GM18870 (cell line): ENCODE results near the gene BCAS3.

Source experiments
- ATAC-seq: cut with Tn5 transposase; IDR thresholded peaks from one replicate; pipeline ENCODE4 v1.9.1; 2021; ENCODE audit warnings: moderate library complexity; ENCODE audit not compliant: unreplicated experiment

BCAS3 gene

DNA sequence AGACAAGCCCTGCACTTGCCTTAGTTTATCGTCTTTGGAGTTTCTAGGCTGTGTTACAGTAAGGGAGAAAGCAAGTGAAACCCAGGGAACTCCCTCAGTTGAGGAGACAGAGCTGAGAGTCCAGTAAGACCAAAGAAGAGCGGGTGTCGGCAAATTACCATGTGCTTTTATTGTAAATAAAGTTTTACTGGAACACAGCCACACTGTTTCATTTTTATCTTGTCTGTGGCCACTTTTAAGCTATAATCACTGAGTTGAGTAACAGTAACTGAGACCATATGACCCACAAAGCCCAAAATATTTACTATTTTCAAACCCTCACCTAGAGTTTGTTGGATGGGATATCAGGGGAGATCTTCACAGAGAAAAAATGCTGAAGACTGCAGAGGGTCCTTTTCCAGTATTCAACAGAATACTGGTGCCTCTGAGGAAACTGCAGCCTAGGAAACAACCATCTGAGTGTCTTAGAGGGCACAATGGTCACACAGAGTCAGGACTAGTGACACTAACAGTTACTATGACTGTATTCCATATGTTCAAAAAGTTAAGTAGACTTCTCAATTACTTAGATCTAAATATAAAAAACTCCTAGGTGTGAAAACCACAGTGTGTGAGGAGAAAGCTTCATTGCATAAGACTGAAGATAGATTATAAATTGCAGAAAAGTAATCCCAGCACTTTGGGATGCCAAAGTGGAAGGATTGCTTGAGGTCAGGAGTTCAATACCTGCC lies 370.9 kb downstream of the BCAS3 start:
- ATAC-seq: no peak

DNA sequence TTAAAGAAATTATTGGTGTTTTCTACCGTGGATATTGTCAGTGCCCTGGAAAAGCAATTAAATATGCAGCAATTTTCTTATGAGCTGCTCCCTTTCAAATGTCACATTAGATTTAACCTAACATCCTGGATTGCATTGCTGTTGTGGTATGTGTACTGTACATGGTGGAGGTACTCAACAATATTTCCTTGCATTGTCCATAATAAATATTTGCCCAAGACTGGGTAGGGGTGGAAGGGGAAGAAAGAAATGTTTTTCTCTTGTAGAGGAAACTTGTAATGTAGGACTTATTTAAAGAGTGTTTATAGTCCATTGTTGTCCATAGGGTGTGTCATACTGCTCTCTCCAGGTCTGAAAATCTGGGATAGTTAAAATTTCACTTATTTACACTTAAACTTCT lies 375.8 kb downstream of the BCAS3 start:
- no peak for ATAC-seq

DNA sequence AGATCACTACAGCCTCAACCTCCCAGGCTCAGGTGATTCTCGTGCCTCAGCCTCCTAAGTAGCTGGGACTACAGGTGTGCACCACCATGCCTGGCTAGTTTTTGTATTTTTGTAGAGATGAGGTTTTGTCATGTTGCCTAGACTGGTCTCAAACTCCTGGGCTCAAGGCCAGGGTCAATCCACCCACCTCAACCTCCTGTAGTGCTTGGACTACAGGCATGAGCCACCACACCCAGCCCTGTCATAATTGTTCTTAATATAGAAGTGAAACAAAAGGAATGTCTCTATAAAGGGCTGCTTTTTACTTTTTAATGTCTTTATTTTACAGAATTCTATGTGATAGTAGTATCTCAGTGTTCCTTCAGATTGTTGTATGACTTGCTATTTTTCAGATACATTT lies 376.8 kb downstream of the BCAS3 start:
- ATAC-seq: no peak

DNA sequence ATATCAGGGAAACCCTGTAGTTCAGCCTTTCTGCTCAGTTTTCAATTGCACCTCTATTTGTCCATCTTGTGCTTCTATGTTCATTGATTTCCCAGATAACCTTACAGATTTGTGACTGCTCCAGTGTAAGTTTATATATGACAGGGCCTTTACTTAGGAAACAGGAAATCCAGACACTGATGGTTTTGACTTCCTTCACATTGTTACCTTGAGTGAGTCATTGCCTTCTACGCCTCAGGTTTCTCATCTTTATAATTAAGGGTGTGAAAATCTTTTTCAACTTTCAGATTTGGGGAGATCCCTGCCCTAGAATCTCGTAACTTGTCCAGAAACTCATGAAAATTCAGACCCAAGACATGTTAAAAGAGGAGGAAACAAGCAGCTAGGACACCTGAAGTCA lies 379.6 kb downstream of the BCAS3 start:
- no peak for ATAC-seq

DNA sequence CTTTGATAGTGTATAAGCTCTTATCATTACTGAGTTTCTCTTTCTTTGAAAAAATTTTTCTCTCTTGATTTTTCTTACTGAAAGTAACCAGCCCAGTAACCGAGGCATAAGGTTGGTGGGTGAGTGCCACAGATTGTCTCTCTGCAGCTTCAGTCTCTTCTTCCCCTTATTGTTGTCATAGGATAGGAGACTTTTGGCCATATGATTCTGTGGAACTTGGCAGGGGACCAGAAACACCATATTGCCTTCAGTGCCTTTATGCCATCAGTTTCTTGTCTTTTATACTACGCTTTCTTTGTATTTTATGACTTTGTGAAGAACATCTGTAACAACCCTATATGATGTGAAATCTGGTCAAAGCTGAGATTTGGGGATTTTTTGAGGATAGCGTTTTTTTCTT lies 380.4 kb downstream of the BCAS3 start:
- no peak for ATAC-seq

DNA sequence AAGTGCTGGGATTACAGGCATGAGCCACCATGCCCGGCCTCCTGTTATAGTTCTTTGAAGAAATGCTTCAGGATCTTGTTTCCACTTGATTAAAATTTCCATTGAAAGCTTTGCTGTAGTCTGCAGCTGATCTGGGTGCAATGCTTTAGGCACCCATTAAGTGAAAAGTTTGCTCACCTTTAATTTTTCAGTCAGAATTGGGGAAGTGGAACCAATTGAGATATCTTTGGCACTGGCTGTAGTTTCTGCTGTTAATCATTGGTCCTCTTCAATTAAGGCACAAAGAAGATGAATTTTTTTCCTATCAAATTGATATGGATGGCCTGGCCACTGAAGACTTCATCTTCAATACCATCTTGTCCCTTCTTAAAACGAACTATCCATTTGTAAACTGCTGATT lies 385.9 kb downstream of the BCAS3 start:
- ATAC-seq: no peak

DNA sequence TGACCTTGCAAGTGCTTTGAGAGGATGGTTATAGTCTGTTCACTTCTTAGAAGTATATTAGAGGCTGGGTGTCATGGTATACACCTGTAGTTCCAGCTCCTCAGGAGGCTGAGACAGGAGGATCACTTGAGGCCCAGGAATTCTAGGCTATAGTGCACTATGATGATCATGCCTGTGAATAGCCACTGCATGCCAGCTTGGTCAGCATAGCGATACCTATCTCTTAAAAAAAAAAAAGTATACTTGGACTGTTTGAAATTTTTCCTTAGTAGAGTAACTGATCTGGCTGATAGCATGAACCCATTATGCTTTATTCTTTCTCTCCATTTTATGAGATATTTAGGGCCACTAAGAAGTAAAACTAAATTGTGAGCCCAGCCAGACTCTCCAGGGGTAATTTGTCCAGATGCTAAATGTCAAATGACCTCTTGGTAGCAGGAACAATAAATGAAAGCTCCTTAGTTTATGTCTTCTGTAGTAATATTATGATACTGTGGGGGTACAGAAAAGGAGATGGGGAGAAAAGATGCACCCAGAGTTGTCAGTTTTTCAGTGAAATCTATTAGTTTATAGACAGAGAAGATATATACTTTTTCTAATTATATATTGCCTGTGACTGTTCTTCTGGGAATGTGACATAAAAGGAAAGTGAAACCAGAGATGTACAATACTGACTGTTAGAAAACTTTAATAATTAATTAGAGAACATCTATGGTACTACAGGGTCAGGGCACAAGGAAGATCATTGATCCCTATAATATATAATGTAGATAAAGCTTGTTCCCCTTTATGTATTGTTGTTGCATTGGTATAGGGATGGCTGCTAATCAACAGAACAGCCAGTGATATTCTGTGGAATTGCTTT lies 386.7 kb downstream of the BCAS3 start:
- ATAC-seq: no peak

DNA sequence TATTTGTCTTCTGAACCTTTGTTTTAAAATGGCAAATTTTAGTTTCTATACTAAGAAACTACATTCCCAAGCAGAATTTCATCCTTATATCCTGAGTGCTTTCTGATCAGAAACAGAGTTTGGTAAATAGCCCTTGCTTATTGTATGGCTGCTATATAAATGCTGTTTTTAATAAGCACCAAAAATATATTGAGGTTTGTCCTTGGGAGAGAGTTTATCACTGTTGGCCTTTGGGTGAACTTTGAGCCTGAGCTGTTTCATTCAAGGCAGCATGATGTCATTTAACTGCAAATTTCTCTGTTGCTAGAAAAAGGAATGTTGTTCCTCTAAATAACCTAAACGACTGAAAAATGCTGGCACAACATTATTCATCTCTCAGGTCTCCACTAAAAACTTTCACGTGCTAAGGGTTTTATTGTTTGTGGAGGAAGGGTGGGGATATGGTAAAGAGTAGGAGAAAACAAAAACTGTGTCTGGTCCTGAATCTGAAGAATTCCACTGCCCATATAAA lies 387.7 kb downstream of the BCAS3 start:
- ATAC-seq: no peak

DNA sequence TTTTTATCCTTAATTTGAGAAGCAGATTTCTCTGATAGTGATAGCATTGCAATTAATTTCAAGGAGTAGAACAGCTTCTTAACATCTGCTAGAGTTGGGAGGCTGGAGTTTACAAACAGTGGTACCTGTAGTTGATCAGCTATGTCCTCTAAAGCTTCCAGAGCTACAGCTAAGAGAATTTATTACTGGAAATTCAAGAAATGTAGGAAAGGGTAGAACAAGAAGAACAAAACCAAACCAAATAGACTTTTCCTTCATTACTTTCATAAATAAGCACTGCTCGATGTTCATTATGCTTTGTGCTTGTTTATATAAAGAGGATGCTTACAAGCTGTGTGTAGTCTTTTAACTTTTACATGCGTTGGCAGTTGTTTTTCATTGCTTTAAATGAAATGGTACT lies 388.4 kb downstream of the BCAS3 start:
- no peak for ATAC-seq

DNA sequence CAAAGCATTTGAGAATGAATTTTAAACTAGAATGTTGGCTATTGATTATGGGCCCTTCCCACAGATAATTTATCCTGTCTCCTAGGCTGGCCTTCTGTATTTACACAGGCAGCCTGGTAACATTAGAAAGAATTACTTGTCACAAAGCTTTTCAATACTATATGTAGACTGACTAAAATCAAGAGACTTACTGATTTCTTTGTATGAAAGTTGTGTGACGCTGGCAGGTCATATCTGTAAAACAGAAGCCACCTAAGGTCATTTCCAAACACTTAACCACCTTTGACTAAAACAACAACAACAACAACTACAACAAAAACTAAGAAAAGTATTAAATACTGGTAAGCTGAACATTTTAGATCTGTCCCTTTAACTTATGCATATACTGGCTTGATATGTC lies 393.0 kb downstream of the BCAS3 start:
- ATAC-seq: no peak

DNA sequence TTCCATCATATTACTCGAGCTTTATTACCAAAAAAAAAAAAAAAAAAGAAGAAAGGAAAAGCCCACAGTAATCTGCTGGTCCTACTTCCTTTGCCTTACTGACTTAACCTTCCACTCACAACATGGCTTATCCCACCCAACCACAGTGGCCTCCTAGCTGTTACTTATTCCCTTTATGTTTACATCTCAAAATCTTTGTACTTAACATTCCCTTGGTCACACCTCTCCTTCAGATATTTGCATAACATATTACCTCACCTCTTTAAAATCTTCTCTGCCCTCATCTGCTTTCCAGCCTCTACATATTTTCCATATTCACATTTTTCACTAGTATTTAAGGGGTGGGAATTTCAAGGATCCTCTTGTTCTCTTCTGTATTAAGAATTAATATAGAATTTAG lies 395.0 kb downstream of the BCAS3 start:
- ATAC-seq: no peak

DNA sequence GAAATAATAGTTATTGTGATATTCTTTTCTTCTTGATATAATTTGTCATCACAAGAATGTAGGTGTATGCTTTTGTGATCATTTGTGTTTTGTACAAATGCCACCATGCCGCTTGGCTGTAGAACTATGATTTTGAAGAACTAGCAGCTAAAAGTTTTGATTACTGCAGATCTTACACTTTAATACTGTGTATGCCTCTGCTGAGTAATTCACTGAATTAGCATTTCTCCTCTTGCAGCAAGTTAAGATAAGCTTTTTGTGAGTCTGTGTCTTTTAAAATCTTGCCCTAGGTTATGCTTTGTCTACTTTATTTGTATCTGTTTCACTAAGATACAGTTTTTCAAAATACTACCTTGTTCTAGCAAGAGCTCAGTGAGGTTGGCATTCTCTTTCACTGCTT lies 395.5 kb downstream of the BCAS3 start:
- ATAC-seq: no peak

DNA sequence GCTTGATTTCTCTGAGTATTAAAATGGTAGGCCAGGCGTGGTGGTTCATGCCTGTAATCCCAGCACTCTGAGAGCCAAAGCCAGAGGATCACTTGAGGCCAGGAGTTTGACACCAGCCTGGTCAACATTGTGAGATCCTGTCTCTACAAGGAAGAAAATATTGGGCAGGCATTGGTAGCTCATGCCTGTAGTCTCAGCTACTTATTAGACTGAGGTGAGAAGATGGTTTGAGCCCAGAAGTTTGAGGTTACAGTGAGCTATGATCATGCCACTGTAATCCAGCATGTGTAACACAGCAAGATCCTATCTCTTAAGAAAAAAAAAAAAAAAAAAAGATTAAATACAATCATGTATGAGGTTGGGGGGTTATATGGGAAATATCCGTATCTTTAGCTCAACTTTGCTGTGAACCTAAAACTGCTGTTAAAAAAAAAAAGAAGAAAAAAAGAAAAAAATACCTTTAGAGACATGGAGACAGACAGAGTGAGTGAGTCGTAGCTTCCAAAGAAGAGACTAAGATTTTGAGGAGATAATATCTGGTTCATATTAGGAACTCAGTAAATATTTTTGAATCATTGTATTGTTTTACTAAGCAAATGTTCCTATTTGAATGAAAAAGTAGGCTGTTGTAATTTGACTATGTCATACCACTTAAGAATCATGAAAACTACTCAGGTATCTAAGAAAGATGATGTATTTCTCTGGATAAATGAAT lies 396.3 kb downstream of the BCAS3 start:
- no peak for ATAC-seq

DNA sequence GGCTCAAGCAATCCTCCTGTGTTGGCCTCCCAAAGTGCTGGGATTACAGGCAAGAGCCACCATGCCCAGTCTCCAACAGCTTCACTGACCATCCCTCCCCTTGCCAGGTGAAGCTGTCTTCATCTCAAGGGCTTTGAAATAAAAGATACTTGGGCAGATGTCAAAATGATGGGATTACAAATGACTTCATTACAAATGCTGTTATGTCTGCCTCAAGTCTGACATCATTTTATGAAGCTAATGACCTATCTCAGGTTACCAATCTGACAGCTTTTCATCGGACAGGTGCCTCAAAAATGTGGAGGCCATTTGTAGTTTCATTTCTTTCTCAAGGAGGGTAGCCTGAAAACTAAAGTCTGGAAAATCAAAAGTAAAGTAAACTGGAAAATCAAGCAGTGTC lies 398.3 kb downstream of the BCAS3 start:
- no peak for ATAC-seq

DNA sequence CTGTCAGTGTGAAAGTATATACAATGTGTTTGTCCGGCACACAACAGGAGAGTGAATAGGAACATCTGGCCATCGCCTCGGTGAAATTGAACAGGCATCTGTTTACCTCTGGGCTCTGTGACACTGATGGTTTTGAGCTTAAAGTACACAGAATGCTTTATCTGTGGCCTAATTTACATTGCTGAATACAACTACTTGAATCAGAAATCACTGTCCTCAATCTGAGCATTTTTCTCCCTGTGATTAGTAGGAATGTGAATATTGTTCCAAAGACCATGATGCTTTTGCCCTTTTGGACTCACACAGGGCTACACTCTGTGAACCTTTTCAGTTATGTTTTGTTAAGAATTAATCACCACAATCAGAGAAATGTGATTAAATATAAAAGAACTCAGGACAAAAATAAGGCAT lies 399.0 kb downstream of the BCAS3 start:
- no peak for ATAC-seq

DNA sequence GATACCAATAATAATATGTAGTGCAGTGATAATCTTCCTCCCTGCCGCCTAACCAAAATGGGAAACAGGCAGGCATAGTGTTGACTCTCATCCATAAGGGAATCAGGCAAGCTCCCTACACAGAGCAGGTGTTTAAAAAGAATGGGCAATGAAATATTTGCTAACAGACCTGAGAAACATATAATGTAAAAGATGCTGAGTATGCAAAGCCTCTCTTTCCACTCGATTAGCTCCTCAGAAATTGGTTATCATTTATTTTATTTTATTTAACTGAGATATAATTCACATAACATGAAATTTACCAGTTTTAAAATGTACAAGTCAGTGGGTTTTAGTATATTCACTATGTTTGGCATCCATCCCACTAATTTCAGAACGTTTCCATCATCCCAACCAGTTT lies 404.3 kb downstream of the BCAS3 start:
- ATAC-seq: no peak

DNA sequence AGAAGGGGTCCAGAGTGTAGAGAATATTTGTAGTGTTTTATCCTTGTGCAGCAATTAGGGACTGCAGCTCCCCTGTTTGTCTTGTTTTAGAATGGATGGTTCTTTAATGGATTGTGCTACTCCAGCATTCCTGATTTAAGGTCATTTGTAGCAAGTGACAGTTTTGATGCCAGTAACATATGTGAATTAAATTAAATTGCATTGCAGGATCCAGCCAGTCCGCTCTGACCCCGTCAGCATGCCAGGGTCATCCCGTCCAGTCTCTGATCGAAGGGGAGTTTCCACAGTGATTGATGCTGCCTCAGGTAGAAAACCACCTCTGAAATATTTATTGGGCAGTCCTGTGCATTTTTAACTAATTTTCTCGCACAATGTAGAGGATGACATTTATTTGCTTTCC lies 406.6 kb downstream of the BCAS3 start:
- ATAC-seq: no peak

DNA sequence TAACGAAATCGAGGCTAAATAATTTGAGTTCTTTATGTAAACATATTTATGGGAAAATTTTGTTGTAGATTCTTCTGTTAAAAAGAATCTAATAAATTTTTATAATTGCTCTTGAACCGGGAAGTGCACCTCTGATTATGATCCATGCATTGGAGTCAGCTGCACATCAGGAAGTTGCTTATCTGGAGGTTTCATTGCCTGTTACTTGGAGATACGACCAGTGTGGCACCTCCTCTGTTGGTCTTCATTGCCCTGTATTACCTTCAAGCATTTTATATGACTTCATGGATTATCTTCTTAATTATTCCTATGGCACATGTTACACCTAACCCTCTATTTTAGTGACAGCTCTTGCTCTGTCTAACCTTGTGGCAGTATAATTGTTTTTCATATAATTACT lies 409.4 kb downstream of the BCAS3 start:
- no peak for ATAC-seq

DNA sequence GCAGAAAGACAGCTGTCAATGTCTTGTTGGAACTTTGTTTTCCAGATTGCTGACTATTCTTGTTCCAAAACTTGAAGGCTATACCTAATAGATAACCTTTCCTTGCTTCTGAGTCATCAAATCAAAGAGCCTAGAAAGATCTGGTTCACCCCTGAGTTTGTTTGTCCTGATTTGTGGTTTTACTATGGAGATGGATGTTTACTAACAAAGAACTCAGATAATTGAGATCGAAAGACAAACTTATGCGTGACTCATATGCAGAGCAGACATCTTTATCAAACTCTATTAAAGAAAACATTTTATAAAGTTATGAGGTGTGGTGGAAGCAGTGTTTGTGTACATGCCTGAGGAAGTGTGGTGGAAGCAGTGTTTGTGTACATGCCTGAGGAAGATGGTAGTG lies 410.9 kb downstream of the BCAS3 start:
- ATAC-seq: no peak

DNA sequence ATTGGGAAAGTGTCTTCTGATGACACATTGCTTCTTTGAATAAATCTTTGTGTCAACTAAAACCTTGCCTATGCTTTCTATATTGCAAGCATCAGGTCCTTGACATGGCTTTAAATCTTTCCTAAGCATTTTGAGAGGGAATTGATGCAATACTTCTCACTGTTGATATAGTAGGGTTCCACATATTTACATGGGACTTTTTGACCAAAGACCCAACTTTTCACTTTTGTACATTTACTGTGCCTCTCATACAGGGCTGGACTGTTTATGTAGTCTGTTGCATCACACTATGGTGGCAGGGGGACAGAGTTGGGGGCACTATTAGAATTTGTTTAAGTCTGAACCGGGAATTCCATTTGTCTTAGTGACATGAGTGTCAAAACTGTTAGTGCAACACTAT lies 413.4 kb downstream of the BCAS3 start:
- no peak for ATAC-seq

DNA sequence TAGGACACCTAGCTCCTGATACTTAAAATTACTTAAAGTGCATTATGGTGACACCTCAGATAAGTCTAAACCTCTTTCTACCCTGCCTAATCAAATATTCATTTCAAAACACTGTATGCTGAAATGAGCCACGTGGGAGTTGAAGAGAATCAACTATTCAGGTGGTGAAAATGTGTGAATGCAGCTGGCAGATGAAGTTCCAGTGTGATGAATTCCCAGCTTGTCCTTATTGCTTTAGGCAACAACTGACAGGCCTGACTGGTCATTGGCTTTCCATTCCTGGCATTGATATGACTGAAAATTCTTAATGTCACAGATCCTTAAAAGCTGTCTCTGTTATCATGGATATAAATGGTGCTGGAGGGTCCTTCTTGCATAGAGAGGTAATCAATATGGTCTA lies 420.1 kb downstream of the BCAS3 start:
- ATAC-seq: no peak

DNA sequence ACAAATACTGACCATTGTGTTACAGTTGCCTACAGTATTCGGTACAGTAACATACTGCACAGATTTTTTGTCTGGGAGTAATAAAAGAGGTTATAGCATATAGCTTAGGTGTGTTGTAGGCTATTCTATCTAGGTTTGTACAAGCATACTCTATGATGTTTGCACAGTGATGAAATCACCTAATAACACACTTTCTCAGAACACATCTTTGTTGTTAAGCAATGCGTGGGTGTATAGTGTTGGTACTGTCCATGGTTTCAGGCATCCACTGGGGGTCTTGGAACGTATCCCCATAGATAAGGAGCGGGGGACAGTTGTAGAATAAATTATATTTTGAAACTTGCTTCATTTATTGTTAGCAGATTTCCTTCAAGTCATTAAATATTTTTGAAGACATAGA lies 428.7 kb downstream of the BCAS3 start:
- ATAC-seq: no peak
